ENCODE measurements around the gene ZMYM4.
"Not testable (repeated sequence)": the region's sequence is repeated elsewhere in the genome, so short reads cannot be mapped to it uniquely, and the experiment has no call there.

The ZMYM4 gene

GRCh38 chr1:35326246-35326866 is 57.8 kb downstream of the ZMYM4 start:
- DNase-seq (ENCODE audit: low read depth), result no peak

GRCh38 chr1:35331618-35332017 is 63.1 kb downstream of the ZMYM4 start:
- not testable (repeated sequence) for DNase-seq (ENCODE audit: low read depth)

- no peak for DNase-seq (ENCODE audit: low read depth)
Observed at GRCh38 chr1:35334485-35334884, 66.0 kb downstream of the ZMYM4 start.

- no peak for DNase-seq (ENCODE audit: low read depth)
Observed at GRCh38 chr1:35340519-35340918, 72.0 kb downstream of the ZMYM4 start.

- DNase-seq (ENCODE audit: low read depth), result no peak
Observed at GRCh38 chr1:35345439-35345981, 77.0 kb downstream of the ZMYM4 start.

- DNase-seq (ENCODE audit: low read depth), result no peak
Observed at GRCh38 chr1:35350872-35351271, 82.4 kb downstream of the ZMYM4 start.

GRCh38 chr1:35359995-35360394 is 91.5 kb downstream of the ZMYM4 start:
- no peak for DNase-seq (ENCODE audit: low read depth)

GRCh38 chr1:35361638-35362037 is 93.1 kb downstream of the ZMYM4 start:
- no peak for DNase-seq (ENCODE audit: low read depth)

- DNase-seq (ENCODE audit: low read depth), result no peak
Observed at GRCh38 chr1:35364741-35365140, 96.2 kb downstream of the ZMYM4 start.

GRCh38 chr1:35367914-35368313 is 99.4 kb downstream of the ZMYM4 start:
- DNase-seq (ENCODE audit: low read depth), result no peak

- no peak for DNase-seq (ENCODE audit: low read depth)
Observed at GRCh38 chr1:35369922-35370671, 101.6 kb downstream of the ZMYM4 start.

GRCh38 chr1:35371506-35371905 is 103.0 kb downstream of the ZMYM4 start:
- DNase-seq (ENCODE audit: low read depth), result no peak

GRCh38 chr1:35377555-35377954 is 109.0 kb downstream of the ZMYM4 start:
- DNase-seq (ENCODE audit: low read depth), result no peak

GRCh38 chr1:35379317-35380000 is 111.0 kb downstream of the ZMYM4 start:
- no peak for DNase-seq (ENCODE audit: low read depth)

- DNase-seq (ENCODE audit: low read depth), result not testable (repeated sequence)
Observed at GRCh38 chr1:35380111-35380510, 111.6 kb downstream of the ZMYM4 start.

- DNase-seq (ENCODE audit: low read depth), result no peak
Observed at GRCh38 chr1:35382107-35382506, 113.6 kb downstream of the ZMYM4 start.

- no peak for DNase-seq (ENCODE audit: low read depth)
Observed at GRCh38 chr1:35386290-35386689, 117.8 kb downstream of the ZMYM4 start.

- no peak for DNase-seq (ENCODE audit: low read depth)
Observed at GRCh38 chr1:35386959-35387358, 118.5 kb downstream of the ZMYM4 start.

GRCh38 chr1:35390600-35391494 is 122.3 kb downstream of the ZMYM4 start:
- no peak for DNase-seq (ENCODE audit: low read depth)

GRCh38 chr1:35394386-35394785 is 125.9 kb downstream of the ZMYM4 start:
- no peak for DNase-seq (ENCODE audit: low read depth)

GRCh38 chr1:35398739-35399138 is 130.2 kb downstream of the ZMYM4 start:
- no peak for DNase-seq (ENCODE audit: low read depth)

GRCh38 chr1:35401049-35401448 is 132.5 kb downstream of the ZMYM4 start:
- DNase-seq (ENCODE audit: low read depth), result no peak

Data from stimulated activated CD4-positive, alpha-beta T cell treated with anti-CD3 and anti-CD28 coated beads, Interleukin-2, amount 100 ng/mL, for 4 hours (primary cell).